HK-2 (cell line): ENCODE results near the gene UBA3.

ENCODE experiments used
- DNase-seq: peaks from one replicate; pipeline ENCODE4 v3.0.0-alpha.2; 2018; ENCODE audit not compliant: unreplicated experiment

UBA3 gene

GRCh38 chr3:69012100-69012799, 67.9 kb downstream of the UBA3 start:
- no peak for DNase-seq

GRCh38 chr3:69011096-69011730, 69.0 kb downstream of the UBA3 start:
- no peak for DNase-seq

- DNase-seq: no peak
Measured at GRCh38 chr3:69009559-69010410, 70.4 kb downstream of the UBA3 start.

- no peak for DNase-seq
Measured at GRCh38 chr3:69008980-69009379, 71.2 kb downstream of the UBA3 start.

GRCh38 chr3:69005791-69006482, 74.2 kb downstream of the UBA3 start:
- DNase-seq: no peak

GRCh38 chr3:69005071-69005790, 74.9 kb downstream of the UBA3 start:
- no peak for DNase-seq
